ENCODE measurements around the gene SHTN1. TPM values are rescaled to one million over a fixed set of nuclear protein-coding genes. Genes with fewer than 3 reads are reported as not detected.
A peak's percentile ranks its signal among the peaks of the same experiment; 100 is the strongest.

SHTN1 gene
- polyA plus RNA-seq, 1 donor: 27.5 TPM

- no peak for DNase-seq
These were observed 136.3 kb downstream of the SHTN1 start for GRCh38 chr10:116868722-116869121.

DNA sequence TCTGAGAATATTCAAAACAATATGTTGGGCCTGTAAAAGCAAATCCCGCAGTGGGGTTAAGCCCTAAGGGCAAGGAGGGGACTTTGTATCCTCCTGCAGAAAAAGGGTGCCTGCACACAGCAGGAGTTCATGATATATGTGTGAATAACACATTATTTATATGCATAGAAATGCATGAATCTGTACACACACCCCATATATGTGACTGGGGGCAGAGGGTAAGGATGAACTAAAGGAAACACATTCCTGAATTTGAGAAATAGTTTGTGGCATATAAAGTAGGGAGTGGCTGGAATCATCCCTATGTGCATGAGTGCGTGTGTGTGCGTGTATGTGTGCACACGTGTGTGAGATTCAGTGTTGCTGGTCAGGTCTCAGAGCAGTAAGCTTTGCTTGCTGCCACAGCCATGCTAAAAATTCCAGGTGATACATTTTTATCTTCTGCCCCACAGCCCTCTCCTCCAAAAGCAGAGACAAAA lies 136.8 kb downstream of the SHTN1 start:
- no peak for DNase-seq

- DNase-seq: no peak
These were observed 137.9 kb downstream of the SHTN1 start for GRCh38 chr10:116866987-116867595.

- DNase-seq: no peak
These were observed 138.9 kb downstream of the SHTN1 start for GRCh38 chr10:116866066-116866465.

DNA sequence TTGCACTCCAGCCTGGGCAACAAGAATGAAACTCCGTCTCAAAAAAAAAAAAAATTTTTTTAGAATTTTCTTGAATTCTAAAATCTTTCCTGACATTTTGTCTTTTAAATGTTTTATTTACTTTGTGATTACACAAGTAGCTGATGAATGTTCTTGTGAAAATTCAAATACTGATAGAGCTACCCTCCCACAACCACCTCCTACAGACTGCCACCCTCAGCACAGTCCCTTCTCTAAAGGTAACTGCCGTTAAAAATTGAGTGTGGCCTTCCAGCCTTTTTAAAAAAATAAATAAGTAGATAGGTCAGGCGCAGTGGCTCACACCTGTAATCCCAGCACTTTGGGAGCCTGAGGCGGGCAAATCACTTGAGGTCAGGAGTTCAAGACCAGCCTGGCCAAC lies 140.6 kb downstream of the SHTN1 start:
- DNase-seq: no peak

DNA sequence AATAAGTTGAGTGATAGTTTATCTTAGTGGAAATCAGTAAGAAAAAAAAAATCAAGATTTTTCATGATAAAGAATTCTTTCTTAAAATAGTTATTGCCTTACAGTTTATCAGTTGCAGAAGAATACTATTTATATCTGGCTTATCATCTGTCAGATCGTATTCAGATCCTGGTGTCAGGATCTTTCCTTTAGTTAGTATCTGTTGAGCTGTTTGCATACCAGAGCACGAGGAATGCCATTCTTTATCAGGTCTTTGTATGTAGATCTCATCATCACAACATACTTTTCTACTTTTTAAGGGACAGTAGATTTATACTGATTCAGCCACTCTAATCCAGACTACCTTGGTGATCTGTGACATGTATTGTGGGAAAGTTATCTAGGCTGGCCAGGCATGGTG lies 143.2 kb downstream of the SHTN1 start:
- no peak for DNase-seq

- DNase-seq: no peak
These were observed 147.8 kb downstream of the SHTN1 start for GRCh38 chr10:116857156-116857555.

DNA sequence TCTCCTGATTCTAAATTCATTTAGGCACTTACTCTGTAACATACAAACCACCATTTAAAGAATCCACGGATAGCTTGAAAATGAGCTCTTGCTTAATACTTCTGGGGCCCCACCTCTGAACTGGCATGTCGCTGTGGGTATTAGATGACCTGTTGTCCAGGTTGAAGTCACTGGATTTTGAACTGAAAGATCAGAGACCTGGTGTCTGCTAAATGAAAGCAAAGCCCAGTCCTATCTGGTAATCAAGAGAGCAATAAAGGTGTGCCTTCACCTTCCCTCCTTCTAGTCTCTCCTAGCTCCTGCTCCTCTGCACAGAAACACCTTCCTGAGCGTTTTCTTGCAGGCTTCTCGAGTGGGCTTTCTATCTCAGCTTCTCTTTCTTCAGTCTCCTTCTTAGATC lies 151.3 kb downstream of the SHTN1 start:
- no peak for DNase-seq

DNA sequence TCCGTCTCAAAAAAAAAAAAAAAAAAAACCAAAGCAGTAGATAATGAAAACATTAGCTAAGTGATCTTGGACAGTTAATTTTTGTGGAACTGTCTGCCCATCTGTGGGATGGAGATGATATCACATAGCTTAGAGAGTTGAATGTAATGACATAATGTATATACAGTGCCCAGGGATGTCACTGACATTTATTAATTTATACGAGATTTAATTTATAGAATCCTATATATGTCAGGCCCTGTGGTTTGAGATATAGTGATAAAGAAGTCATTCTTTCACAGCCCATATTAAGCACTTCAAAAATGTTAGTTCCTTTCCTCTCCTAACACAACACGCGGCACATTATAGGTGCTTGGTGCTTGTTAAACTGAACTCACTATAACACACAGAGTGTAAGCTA lies 151.7 kb downstream of the SHTN1 start:
- no peak for DNase-seq

DNA sequence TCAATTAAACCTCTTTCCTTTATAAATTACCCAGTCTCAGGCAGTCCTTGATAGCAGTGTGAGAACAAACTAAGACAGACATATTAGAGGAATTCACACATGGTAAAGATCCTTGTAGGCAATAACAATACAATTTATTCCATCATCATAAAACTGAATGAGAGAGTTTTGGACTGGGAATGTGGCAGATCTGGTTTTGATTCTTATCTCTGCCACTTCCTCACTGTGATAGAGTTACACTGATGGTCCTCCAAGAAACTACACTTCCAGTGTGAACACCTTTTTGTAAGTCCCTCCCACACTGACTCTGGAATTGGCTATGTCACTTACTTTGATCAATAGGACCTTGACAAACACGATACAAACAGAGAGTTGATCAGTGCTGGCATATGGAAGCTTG lies 152.7 kb downstream of the SHTN1 start:
- no peak for DNase-seq

- DNase-seq: no peak
These were observed 154.9 kb downstream of the SHTN1 start for GRCh38 chr10:116850058-116850611.

DNA sequence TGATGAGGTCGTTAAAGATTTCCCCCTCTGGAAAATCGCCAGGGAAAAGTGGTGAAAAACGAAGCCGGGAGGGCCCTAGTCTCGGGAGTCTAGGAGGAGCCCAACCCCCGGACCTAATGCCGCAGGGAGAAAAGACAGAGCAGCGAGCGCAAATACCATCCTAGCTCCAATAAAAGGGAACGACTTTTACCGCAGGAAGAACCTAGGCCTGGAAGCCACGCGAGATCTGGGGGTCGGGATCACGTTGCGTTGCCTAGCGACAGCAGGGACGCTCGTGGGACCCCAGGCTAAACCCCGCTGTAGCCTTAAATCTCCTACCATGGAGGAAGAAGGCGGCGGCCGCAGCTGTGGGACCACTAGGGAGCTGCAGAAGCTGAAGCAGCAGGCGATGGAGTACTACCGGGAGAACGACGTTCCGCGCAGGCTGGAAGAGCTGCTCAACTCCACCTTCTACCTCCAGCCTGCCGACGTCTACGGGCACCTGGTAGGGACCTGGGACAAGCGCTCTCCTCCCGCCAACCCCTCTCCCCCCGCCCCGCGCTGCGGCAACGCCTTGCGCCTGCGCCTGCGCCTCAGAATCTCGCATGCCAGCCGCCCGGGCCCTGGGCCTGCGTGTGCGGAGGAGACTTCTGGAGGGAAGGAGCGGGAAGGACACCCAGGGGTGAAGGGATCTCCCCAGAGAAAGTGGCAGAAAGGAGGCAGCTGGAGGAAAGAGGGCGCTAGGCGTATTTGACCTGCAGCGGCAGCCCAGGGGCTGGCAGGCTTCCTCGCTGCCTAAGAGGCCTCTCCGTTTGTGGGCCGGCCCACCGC lies 155.5 kb downstream of the SHTN1 start, which contains the start of gene ENO4:
TSS of gene ENO4 (plus strand) at position 252 of the 810 bp plus-strand sequence. CDS start at position 320, 68 bp downstream.
- peak; percentile 92 for DNase-seq

DNA sequence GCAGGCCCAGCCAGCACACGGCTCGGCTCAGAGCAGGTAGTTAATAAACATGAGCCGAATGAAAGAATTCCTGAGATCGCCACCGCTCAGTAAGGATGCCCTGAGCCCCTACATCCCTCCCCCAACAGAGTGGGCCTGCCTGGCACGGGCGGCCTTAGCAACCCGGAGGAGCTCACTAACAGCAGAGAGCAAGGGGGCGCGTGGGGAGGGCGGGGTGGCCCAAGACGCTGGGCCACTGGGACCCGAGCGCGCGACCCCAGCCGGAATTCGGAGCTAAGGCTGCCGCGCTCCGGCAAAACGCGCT lies 156.1 kb downstream of the SHTN1 start:
- DNase-seq: no peak

DNA sequence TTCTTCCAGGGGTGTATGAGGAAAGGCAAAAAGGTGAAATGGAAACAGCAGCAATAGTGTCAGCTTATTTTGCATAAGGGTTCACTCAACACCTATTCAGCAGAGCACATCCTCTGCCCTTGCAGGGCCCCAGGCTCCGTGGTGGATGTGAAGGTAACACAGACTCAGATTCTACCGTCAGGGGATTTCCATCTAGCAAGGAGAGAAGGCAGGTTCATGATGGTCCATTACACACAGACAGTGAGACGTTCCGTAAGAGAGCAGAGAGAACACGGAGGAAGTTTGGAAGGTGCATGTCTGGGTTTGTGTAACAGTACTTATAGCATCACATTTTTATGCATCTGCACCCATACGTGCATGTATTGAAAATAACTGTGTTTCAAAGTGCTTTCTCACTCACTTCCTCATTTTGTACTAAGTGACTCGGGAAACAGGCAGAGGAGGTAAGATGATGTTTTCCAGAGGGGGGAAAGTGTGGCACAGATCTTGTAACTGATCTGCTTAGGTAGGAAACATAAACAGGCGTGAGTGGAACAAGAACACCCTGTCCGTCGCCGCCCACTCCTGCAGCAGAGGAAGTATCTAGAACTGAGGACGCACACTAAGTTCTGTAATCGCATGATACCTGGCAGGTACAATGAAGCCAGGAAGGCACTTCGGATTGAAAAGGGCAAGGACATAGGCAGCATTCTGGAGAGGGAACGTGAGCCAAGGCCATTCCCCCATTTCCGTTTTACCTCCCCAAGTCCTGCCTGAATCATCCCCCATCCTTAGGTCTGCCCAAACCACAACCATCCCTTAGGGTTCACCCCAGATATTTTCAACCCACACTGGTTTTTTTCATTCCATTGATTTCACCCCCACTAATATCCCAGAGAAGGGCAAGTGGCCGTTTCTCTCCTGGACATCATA lies 156.7 kb downstream of the SHTN1 start:
- DNase-seq: no peak

DNA sequence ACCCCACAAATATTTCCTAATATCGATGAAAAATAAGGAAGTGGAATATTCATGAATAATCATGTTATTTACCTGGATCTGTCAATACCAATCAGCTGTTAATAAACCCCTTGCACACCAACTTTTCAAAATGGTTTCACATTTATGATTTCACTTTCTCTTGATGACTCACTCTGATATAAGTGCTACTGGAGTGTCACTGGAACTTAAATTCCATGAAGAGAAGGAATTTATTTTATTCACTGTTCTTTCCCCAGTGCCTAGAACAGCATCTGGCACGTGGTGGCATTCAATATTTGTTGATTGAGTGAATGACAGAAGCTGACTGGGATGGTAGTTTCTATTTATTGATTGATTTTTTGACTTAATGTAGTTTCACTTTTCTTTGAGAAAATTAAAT lies 159.2 kb downstream of the SHTN1 start:
- no peak for DNase-seq

DNA sequence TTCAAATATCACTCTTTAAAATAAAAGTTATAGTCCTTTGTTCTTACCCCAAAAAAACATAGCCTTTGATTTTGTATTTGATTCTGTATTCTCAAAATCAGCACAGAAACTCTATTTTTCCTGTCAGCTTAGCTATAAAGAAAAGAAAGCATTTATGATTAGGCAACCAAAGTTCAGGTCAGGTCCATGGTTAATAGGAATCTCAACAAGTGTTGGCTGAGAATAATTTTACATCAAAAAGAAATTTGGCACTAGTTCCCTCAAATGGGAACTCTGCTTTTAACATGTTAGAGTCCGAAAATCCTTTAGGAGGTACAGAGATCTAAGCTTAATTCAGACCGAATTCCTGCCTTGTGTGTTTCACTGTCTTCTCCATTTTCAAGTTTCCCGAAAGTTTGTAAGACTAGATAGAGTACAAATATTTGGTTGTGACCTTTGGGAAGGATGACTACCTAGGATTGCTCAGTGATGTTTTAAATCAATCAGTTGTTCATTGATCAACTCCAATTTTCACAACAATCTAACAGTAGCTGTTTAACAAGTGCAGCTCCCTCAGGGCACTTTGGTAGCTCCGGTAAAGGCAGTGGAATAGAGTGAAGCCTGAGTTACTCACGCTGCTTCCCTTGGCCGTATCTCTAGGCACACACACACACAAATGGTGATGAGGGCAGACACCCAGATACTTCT lies 164.5 kb downstream of the SHTN1 start:
- no peak for DNase-seq

DNA sequence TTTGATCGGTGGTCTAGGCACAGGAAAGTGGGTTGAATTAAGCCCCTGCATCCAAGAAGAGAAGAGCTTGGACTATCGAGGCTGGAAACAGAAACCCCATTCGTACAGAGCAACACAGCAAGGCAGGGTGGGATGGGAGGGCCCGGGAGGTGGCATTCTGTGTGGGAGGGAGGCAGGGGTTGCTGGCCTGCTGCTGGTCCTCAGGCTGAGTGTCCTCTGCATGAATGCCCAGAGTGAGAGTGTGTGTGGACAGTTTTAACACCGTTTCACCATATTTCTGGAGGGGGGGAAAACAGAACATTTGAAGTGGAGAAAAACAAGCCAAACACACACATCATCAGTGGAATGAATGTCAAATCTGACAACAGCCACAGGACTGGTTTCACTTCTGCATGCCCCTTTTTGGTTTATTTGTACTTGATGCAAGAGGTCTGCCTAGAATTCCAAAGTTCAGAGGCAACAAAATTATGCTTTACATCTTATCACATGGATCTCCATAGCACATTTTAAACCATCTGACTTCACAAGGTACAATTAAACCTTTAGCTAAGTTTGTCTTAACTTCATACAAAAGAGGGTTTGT lies 166.8 kb downstream of the SHTN1 start:
- no peak for DNase-seq

DNA sequence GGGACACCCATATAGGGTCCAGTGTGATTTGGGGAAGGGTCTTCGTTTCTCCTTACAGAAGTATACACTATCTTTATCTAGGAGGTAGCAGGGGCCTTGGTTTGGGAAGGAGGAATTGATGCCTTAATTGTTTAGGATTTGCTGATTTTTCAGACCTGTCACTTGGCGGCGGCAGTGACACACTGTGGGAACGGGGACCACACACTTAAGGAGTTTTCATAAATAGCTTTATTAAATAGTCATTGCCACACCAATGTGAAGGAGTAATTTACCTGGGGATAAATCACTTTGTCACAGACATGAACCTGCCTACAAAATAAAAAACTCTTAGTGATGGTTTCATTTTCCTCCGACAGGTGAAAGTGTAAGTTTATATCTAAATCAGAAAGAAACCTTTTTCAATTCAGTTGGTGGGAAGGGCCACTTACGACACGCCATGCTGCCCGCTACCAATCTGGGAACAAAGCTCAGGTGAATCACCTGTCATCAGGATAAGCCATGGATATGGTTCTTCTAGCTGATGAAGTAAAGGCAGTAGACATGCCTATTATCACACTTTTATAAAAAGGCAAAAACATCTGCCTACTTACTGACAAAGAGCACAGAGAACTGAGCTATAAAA lies 168.0 kb downstream of the SHTN1 start:
- DNase-seq: no peak

DNA sequence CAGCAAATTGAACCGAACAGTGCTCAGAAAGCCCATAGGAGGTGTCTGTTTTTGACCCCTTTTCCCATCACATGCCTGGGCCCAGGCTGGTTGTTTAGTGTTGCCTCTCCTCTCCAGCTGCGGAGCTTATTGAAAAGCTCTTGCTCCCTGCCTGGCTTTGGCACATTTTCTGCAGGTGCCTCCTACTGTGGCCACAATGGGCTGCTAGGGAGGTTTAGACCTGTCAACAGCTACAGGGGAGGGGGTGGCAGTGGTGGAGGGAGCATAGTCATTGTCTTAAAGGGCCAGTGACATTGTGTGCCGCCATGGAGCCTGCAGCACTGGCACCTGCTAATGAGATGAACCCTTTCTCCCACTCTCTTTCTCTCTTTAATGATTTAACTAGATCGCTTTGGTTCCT lies 168.9 kb downstream of the SHTN1 start:
- DNase-seq: no peak

DNA sequence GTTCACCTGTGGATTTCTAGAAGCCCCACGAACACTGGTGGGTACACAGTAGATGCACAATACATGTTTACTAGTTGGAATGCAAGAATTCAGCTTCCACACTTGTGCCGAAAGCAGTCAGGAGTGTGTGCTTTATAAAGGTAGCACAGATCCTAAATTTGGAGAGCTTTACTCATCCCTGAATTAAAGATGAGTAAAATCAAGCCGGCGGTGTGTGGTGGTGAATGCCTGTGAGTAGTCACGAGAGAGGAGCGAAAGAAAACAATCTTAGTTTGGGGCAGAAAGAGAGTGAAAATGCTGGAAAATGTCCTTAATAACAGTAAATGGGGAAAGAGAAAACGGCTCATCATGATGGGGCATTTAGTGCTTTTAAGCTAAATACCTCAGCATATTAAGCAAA lies 169.3 kb downstream of the SHTN1 start:
- DNase-seq: no peak

Measured in left kidney (tissue), 2 donors.